ENCODE results near the gene NR3C2. TPM values are rescaled to one million over a fixed set of nuclear protein-coding genes. Genes with fewer than 3 reads are reported as not detected.

The NR3C2 gene
- total and polyA plus RNA-seq, 4 donors: 2.0 to 11.5 (median 3.2) TPM

GRCh38 chr4:148315049-148315448 is 127.2 kb downstream of the NR3C2 start:
- Histone ChIP-seq H3K9me3 (ENCODE audit: control insufficient read depth in 4 of 4, low read length in 3 of 4) (no peaks in the 10 kb centered on the region), H3K9ac (ENCODE audit: low read depth in 1 of 2, low read length in 2 of 2) (no peak overlapping the region), H3K36me3 (ENCODE audit: control insufficient read depth in 4 of 4, insufficient read depth in 3 of 4, low read depth in 1 of 4, low read length in 3 of 4) (no peaks in the 10 kb centered on the region), H3K27me3 (ENCODE audit: control insufficient read depth in 4 of 4, insufficient read depth in 4 of 4, low read length in 3 of 4) (no peaks in the 10 kb centered on the region), H3K4me1 (ENCODE audit: control insufficient read depth in 4 of 4, insufficient read depth in 4 of 4, low read length in 3 of 4) (no peaks in the 10 kb centered on the region), H3K27ac (ENCODE audit: low read depth in 1 of 2, low read length in 2 of 2) (no peak overlapping the region), H3K4me3 (ENCODE audit: low read depth in 1 of 3, low read length in 3 of 3) (no peak overlapping the region)
- no peak for DNase-seq (ENCODE audit: low spot score)
- TF ChIP-seq SP1 (IDR thresholded peaks at IDR 0.05): no peak
- TF ChIP-seq HNF4A (conservative IDR thresholded peaks at IDR 0.05): no peak
- WGBS: 96% methylated on average over 2 of the region's 2 CpGs

DNA sequence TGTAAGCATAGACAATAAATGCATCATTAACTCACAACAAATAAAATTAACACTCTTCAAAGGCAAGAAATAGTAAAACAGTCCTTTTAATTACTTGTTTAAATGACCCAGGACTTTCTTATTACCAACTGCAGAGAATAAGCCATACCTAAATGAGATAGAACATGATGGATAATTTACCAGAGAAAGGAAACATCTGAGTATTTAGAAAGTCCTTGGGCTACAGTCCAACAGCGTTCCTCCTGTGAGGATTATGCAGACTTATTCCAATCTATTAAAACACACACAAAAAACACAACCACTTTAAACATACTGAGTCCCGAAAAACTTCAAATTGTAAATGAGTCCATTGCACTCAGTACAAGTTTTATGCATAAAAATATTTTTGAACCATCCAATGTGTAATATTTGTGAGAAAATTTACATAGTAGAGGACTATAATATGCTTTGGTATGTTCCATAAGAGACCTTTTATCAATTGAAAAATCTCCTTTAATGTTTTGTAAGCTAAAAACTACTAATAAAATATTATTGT is 129.2 kb downstream of the NR3C2 start:
- no peak for DNase-seq (ENCODE audit: low spot score)
- H3K9ac ChIP-seq (ENCODE audit: low read depth in 1 of 2, low read length in 2 of 2): no peak overlapping the region
- WGBS: 78% methylated on average over 2 of the region's 2 CpGs
- no peaks in the 10 kb centered on the region for H3K4me1 ChIP-seq (ENCODE audit: control insufficient read depth in 4 of 4, insufficient read depth in 4 of 4, low read length in 3 of 4)
- H3K27me3 ChIP-seq (ENCODE audit: control insufficient read depth in 4 of 4, insufficient read depth in 4 of 4, low read length in 3 of 4): no peaks in the 10 kb centered on the region
- TF ChIP-seq HNF4A (conservative IDR thresholded peaks at IDR 0.05) (no peak), SP1 (IDR thresholded peaks at IDR 0.05) (no peak), EGR1 (IDR thresholded peaks at IDR 0.05; ENCODE audit: low read depth in 2 of 2) (no peak), FOXA1 (IDR thresholded peaks at IDR 0.05) (no peak), HNF4G (IDR thresholded peaks at IDR 0.05) (no peak)
- TF ChIP-seq, protein P1, sequence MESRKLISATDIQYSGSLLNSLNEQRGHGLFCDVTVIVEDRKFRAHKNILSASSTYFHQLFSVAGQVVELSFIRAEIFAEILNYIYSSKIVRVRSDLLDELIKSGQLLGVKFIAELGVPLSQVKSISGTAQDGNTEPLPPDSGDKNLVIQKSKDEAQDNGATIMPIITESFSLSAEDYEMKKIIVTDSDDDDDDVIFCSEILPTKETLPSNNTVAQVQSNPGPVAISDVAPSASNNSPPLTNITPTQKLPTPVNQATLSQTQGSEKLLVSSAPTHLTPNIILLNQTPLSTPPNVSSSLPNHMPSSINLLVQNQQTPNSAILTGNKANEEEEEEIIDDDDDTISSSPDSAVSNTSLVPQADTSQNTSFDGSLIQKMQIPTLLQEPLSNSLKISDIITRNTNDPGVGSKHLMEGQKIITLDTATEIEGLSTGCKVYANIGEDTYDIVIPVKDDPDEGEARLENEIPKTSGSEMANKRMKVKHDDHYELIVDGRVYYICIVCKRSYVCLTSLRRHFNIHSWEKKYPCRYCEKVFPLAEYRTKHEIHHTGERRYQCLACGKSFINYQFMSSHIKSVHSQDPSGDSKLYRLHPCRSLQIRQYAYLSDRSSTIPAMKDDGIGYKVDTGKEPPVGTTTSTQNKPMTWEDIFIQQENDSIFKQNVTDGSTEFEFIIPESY (IDR thresholded peaks at IDR 0.05): no peak
- H3K4me3 ChIP-seq (ENCODE audit: low read depth in 1 of 3, low read length in 3 of 3): no peak overlapping the region
- no peaks in the 10 kb centered on the region for H3K36me3 ChIP-seq (ENCODE audit: control insufficient read depth in 4 of 4, insufficient read depth in 3 of 4, low read depth in 1 of 4, low read length in 3 of 4)
- no peaks in the 10 kb centered on the region for H3K9me3 ChIP-seq (ENCODE audit: control insufficient read depth in 4 of 4, low read length in 3 of 4)
- no peak overlapping the region for H3K27ac ChIP-seq (ENCODE audit: low read depth in 1 of 2, low read length in 2 of 2)

GRCh38 chr4:148311526-148311925 is 130.7 kb downstream of the NR3C2 start:
- Histone ChIP-seq H3K4me1 (ENCODE audit: control insufficient read depth in 4 of 4, insufficient read depth in 4 of 4, low read length in 3 of 4) (no peaks in the 10 kb centered on the region), H3K9me3 (ENCODE audit: control insufficient read depth in 4 of 4, low read length in 3 of 4) (no peaks in the 10 kb centered on the region), H3K36me3 (ENCODE audit: control insufficient read depth in 4 of 4, insufficient read depth in 3 of 4, low read depth in 1 of 4, low read length in 3 of 4) (no peaks in the 10 kb centered on the region), H3K27ac (ENCODE audit: low read depth in 1 of 2, low read length in 2 of 2) (no peak overlapping the region), H3K4me3 (ENCODE audit: low read depth in 1 of 3, low read length in 3 of 3) (no peak overlapping the region), H3K27me3 (ENCODE audit: control insufficient read depth in 4 of 4, insufficient read depth in 4 of 4, low read length in 3 of 4) (no peaks in the 10 kb centered on the region), H3K9ac (ENCODE audit: low read depth in 1 of 2, low read length in 2 of 2) (no peak overlapping the region)
- no peak for DNase-seq (ENCODE audit: low spot score)
- TF ChIP-seq NR2F2 (IDR thresholded peaks at IDR 0.05): no peak
- TF ChIP-seq, protein P2, sequence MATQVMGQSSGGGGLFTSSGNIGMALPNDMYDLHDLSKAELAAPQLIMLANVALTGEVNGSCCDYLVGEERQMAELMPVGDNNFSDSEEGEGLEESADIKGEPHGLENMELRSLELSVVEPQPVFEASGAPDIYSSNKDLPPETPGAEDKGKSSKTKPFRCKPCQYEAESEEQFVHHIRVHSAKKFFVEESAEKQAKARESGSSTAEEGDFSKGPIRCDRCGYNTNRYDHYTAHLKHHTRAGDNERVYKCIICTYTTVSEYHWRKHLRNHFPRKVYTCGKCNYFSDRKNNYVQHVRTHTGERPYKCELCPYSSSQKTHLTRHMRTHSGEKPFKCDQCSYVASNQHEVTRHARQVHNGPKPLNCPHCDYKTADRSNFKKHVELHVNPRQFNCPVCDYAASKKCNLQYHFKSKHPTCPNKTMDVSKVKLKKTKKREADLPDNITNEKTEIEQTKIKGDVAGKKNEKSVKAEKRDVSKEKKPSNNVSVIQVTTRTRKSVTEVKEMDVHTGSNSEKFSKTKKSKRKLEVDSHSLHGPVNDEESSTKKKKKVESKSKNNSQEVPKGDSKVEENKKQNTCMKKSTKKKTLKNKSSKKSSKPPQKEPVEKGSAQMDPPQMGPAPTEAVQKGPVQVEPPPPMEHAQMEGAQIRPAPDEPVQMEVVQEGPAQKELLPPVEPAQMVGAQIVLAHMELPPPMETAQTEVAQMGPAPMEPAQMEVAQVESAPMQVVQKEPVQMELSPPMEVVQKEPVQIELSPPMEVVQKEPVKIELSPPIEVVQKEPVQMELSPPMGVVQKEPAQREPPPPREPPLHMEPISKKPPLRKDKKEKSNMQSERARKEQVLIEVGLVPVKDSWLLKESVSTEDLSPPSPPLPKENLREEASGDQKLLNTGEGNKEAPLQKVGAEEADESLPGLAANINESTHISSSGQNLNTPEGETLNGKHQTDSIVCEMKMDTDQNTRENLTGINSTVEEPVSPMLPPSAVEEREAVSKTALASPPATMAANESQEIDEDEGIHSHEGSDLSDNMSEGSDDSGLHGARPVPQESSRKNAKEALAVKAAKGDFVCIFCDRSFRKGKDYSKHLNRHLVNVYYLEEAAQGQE (IDR thresholded peaks at IDR 0.05): no peak
- no peak for TF ChIP-seq EGR1 (IDR thresholded peaks at IDR 0.05; ENCODE audit: low read depth in 2 of 2)
- TF ChIP-seq JUND (IDR thresholded peaks at IDR 0.05): no peak
- TF ChIP-seq, protein P1 (IDR thresholded peaks at IDR 0.05): no peak
- TF ChIP-seq, protein P3, sequence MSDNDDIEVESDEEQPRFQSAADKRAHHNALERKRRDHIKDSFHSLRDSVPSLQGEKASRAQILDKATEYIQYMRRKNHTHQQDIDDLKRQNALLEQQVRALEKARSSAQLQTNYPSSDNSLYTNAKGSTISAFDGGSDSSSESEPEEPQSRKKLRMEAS (IDR thresholded peaks at IDR 0.05): no peak
- no peak for TF ChIP-seq RAD21 (IDR thresholded peaks at IDR 0.05)
- no peak for TF ChIP-seq YY1 (IDR thresholded peaks at IDR 0.05)
- no peak for TF ChIP-seq SP1 (IDR thresholded peaks at IDR 0.05)
- TF ChIP-seq, protein P4, sequence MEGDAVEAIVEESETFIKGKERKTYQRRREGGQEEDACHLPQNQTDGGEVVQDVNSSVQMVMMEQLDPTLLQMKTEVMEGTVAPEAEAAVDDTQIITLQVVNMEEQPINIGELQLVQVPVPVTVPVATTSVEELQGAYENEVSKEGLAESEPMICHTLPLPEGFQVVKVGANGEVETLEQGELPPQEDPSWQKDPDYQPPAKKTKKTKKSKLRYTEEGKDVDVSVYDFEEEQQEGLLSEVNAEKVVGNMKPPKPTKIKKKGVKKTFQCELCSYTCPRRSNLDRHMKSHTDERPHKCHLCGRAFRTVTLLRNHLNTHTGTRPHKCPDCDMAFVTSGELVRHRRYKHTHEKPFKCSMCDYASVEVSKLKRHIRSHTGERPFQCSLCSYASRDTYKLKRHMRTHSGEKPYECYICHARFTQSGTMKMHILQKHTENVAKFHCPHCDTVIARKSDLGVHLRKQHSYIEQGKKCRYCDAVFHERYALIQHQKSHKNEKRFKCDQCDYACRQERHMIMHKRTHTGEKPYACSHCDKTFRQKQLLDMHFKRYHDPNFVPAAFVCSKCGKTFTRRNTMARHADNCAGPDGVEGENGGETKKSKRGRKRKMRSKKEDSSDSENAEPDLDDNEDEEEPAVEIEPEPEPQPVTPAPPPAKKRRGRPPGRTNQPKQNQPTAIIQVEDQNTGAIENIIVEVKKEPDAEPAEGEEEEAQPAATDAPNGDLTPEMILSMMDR (IDR thresholded peaks at IDR 0.05; ENCODE audit: low read depth, low read length, missing input control): no peak
- no peak for TF ChIP-seq HNF4G (IDR thresholded peaks at IDR 0.05)
- no peak for TF ChIP-seq HNF4A (conservative IDR thresholded peaks at IDR 0.05)
- no peak for TF ChIP-seq GABPA (IDR thresholded peaks at IDR 0.05 in 1 of 2, conservative IDR thresholded peaks at IDR 0.05 in 1 of 2)
- no peak for TF ChIP-seq TAF1 (conservative IDR thresholded peaks at IDR 0.05)
- TF ChIP-seq RXRA (IDR thresholded peaks at IDR 0.05): no peak
- TF ChIP-seq FOXA2 (IDR thresholded peaks at IDR 0.05): no peak
- TF ChIP-seq ATF3 (IDR thresholded peaks at IDR 0.05): no peak
